ENCODE data around the gene TENM3. TPM values are rescaled to one million over a fixed set of nuclear protein-coding genes. Genes with fewer than 3 reads are reported as not detected.
"Not testable (repeated sequence)": the region's sequence is repeated elsewhere in the genome, so short reads cannot be mapped to it uniquely, and the experiment has no call there.

The TENM3 gene
- polyA plus RNA-seq, 2 donors, result 0.20 to 0.39 TPM

- Histone ChIP-seq H3K36me3 (ENCODE audit: control insufficient read depth in 2 of 2, insufficient read depth in 2 of 2, low read length in 1 of 2) (no peaks in the 10 kb centered on the region), H3K9me3 (ENCODE audit: control insufficient read depth in 2 of 2, insufficient read depth in 1 of 2, low read depth in 1 of 2, low read length in 1 of 2) (peaks cover 0 to 2% of the 10 kb centered on the region in 2 donors), H3K27me3 (ENCODE audit: control insufficient read depth in 1 of 2, insufficient read depth in 2 of 2, low read length in 2 of 2) (no peaks in the 10 kb centered on the region), H3K4me1 (ENCODE audit: control insufficient read depth in 2 of 2, insufficient read depth in 2 of 2, low read length in 1 of 2) (no peaks in the 10 kb centered on the region), H3K27ac (ENCODE audit: low read depth in 2 of 2, low read length in 1 of 2) (no peak overlapping the region), H3K4me3 (ENCODE audit: low read depth in 1 of 2, low read length in 2 of 2) (no peak overlapping the region)
- 64 to 84% methylated on average over 2 of the region's 2 CpGs for WGBS, 2 donors
Measured at GRCh38 chr4:182385897-182386296, 142.7 kb downstream of the TENM3 start.

- not testable (repeated sequence) for H3K4me3 ChIP-seq (ENCODE audit: low read depth in 1 of 2, low read length in 2 of 2); H3K27ac ChIP-seq (ENCODE audit: low read depth in 2 of 2, low read length in 1 of 2); H3K36me3 ChIP-seq (ENCODE audit: control insufficient read depth in 2 of 2, insufficient read depth in 2 of 2, low read length in 1 of 2); H3K27me3 ChIP-seq (ENCODE audit: control insufficient read depth in 1 of 2, insufficient read depth in 2 of 2, low read length in 2 of 2); H3K9me3 ChIP-seq (ENCODE audit: control insufficient read depth in 2 of 2, insufficient read depth in 1 of 2, low read depth in 1 of 2, low read length in 1 of 2); H3K4me1 ChIP-seq (ENCODE audit: control insufficient read depth in 2 of 2, insufficient read depth in 2 of 2, low read length in 1 of 2)
- WGBS, 2 donors, result 98 to 99% methylated on average over 15 to 35 of the region's 35 CpGs
Measured at GRCh38 chr4:182386576-182386975, 143.4 kb downstream of the TENM3 start.

GRCh38 chr4:182391111-182391684 is 148.0 kb downstream of the TENM3 start:
- H3K27ac ChIP-seq (ENCODE audit: low read depth in 2 of 2, low read length in 1 of 2), result no peak overlapping the region
- H3K9me3 ChIP-seq (ENCODE audit: control insufficient read depth in 2 of 2, insufficient read depth in 1 of 2, low read depth in 1 of 2, low read length in 1 of 2), result no peaks in the 10 kb centered on the region
- no peaks in the 10 kb centered on the region for H3K27me3 ChIP-seq (ENCODE audit: control insufficient read depth in 1 of 2, insufficient read depth in 2 of 2, low read length in 2 of 2)
- WGBS, 2 donors, result 88% methylated on average over 9 of the region's 9 CpGs
- no peaks in the 10 kb centered on the region for H3K36me3 ChIP-seq (ENCODE audit: control insufficient read depth in 2 of 2, insufficient read depth in 2 of 2, low read length in 1 of 2)
- no peak overlapping the region for H3K4me3 ChIP-seq (ENCODE audit: low read depth in 1 of 2, low read length in 2 of 2)
- H3K4me1 ChIP-seq (ENCODE audit: control insufficient read depth in 2 of 2, insufficient read depth in 2 of 2, low read length in 1 of 2), result peaks cover 0 to 2% of the 10 kb centered on the region in 2 donors

GRCh38 chr4:182394181-182394580 is 151.0 kb downstream of the TENM3 start:
- no peaks in the 10 kb centered on the region for H3K9me3 ChIP-seq (ENCODE audit: control insufficient read depth in 2 of 2, insufficient read depth in 1 of 2, low read depth in 1 of 2, low read length in 1 of 2)
- 85 to 92% methylated on average over 3 of the region's 3 CpGs for WGBS, 2 donors

GRCh38 chr4:182400081-182400480 is 156.9 kb downstream of the TENM3 start:
- Histone ChIP-seq H3K9me3 (ENCODE audit: control insufficient read depth in 2 of 2, insufficient read depth in 1 of 2, low read depth in 1 of 2, low read length in 1 of 2) (no peaks in the 10 kb centered on the region), H3K36me3 (ENCODE audit: control insufficient read depth in 2 of 2, insufficient read depth in 2 of 2, low read length in 1 of 2) (no peaks in the 10 kb centered on the region), H3K27ac (ENCODE audit: low read depth in 2 of 2, low read length in 1 of 2) (no peak overlapping the region), H3K4me1 (ENCODE audit: control insufficient read depth in 2 of 2, insufficient read depth in 2 of 2, low read length in 1 of 2) (no peaks in the 10 kb centered on the region), H3K4me3 (ENCODE audit: low read depth in 1 of 2, low read length in 2 of 2) (no peak overlapping the region), H3K27me3 (ENCODE audit: control insufficient read depth in 1 of 2, insufficient read depth in 2 of 2, low read length in 2 of 2) (no peaks in the 10 kb centered on the region)
- WGBS, 2 donors, result 73 to 82% methylated on average over 1 of the region's 1 CpG

More at GRCh38 chr4:182394181-182394580, 151.0 kb downstream of the TENM3 start:
- Histone ChIP-seq H3K36me3 (ENCODE audit: control insufficient read depth in 2 of 2, insufficient read depth in 2 of 2, low read length in 1 of 2) (no peaks in the 10 kb centered on the region), H3K4me3 (ENCODE audit: low read depth in 1 of 2, low read length in 2 of 2) (no peak overlapping the region), H3K4me1 (ENCODE audit: control insufficient read depth in 2 of 2, insufficient read depth in 2 of 2, low read length in 1 of 2) (peaks cover 0 to 2% of the 10 kb centered on the region in 2 donors), H3K27me3 (ENCODE audit: control insufficient read depth in 1 of 2, insufficient read depth in 2 of 2, low read length in 2 of 2) (no peaks in the 10 kb centered on the region), H3K27ac (ENCODE audit: low read depth in 2 of 2, low read length in 1 of 2) (no peak overlapping the region)

- Histone ChIP-seq H3K9me3 (ENCODE audit: control insufficient read depth in 2 of 2, insufficient read depth in 1 of 2, low read depth in 1 of 2, low read length in 1 of 2) (no peaks in the 10 kb centered on the region), H3K4me1 (ENCODE audit: control insufficient read depth in 2 of 2, insufficient read depth in 2 of 2, low read length in 1 of 2) (no peaks in the 10 kb centered on the region), H3K4me3 (ENCODE audit: low read depth in 1 of 2, low read length in 2 of 2) (no peak overlapping the region), H3K36me3 (ENCODE audit: control insufficient read depth in 2 of 2, insufficient read depth in 2 of 2, low read length in 1 of 2) (no peaks in the 10 kb centered on the region), H3K27ac (ENCODE audit: low read depth in 2 of 2, low read length in 1 of 2) (no peak overlapping the region), H3K27me3 (ENCODE audit: control insufficient read depth in 1 of 2, insufficient read depth in 2 of 2, low read length in 2 of 2) (no peaks in the 10 kb centered on the region)
- 89% methylated on average over 7 of the region's 7 CpGs for WGBS, 2 donors
Measured at GRCh38 chr4:182400790-182401189, 157.6 kb downstream of the TENM3 start.

GRCh38 chr4:182404376-182404775 is 161.2 kb downstream of the TENM3 start:
- Histone ChIP-seq H3K36me3 (ENCODE audit: control insufficient read depth in 2 of 2, insufficient read depth in 2 of 2, low read length in 1 of 2) (no peaks in the 10 kb centered on the region), H3K27ac (ENCODE audit: low read depth in 2 of 2, low read length in 1 of 2) (no peak overlapping the region), H3K9me3 (ENCODE audit: control insufficient read depth in 2 of 2, insufficient read depth in 1 of 2, low read depth in 1 of 2, low read length in 1 of 2) (no peaks in the 10 kb centered on the region), H3K27me3 (ENCODE audit: control insufficient read depth in 1 of 2, insufficient read depth in 2 of 2, low read length in 2 of 2) (no peaks in the 10 kb centered on the region), H3K4me3 (ENCODE audit: low read depth in 1 of 2, low read length in 2 of 2) (no peak overlapping the region), H3K4me1 (ENCODE audit: control insufficient read depth in 2 of 2, insufficient read depth in 2 of 2, low read length in 1 of 2) (no peaks in the 10 kb centered on the region)
- 79 to 84% methylated on average over 7 of the region's 7 CpGs for WGBS, 2 donors

- Histone ChIP-seq H3K36me3 (ENCODE audit: control insufficient read depth in 2 of 2, insufficient read depth in 2 of 2, low read length in 1 of 2) (no peaks in the 10 kb centered on the region), H3K27ac (ENCODE audit: low read depth in 2 of 2, low read length in 1 of 2) (no peak overlapping the region), H3K4me3 (ENCODE audit: low read depth in 1 of 2, low read length in 2 of 2) (no peak overlapping the region), H3K4me1 (ENCODE audit: control insufficient read depth in 2 of 2, insufficient read depth in 2 of 2, low read length in 1 of 2) (no peaks in the 10 kb centered on the region), H3K9me3 (ENCODE audit: control insufficient read depth in 2 of 2, insufficient read depth in 1 of 2, low read depth in 1 of 2, low read length in 1 of 2) (no peaks in the 10 kb centered on the region), H3K27me3 (ENCODE audit: control insufficient read depth in 1 of 2, insufficient read depth in 2 of 2, low read length in 2 of 2) (no peaks in the 10 kb centered on the region)
- 83 to 91% methylated on average over 11 of the region's 11 CpGs for WGBS, 2 donors
Measured at GRCh38 chr4:182405087-182405486, 161.9 kb downstream of the TENM3 start.

- H3K4me1 ChIP-seq (ENCODE audit: control insufficient read depth in 2 of 2, insufficient read depth in 2 of 2, low read length in 1 of 2), result no peaks in the 10 kb centered on the region
- H3K27me3 ChIP-seq (ENCODE audit: control insufficient read depth in 1 of 2, insufficient read depth in 2 of 2, low read length in 2 of 2), result no peaks in the 10 kb centered on the region
- H3K4me3 ChIP-seq (ENCODE audit: low read depth in 1 of 2, low read length in 2 of 2), result no peak overlapping the region
- no peaks in the 10 kb centered on the region for H3K36me3 ChIP-seq (ENCODE audit: control insufficient read depth in 2 of 2, insufficient read depth in 2 of 2, low read length in 1 of 2)
- WGBS, 2 donors, result 40 to 63% methylated on average over 5 of the region's 5 CpGs
- no peak overlapping the region for H3K27ac ChIP-seq (ENCODE audit: low read depth in 2 of 2, low read length in 1 of 2)
- H3K9me3 ChIP-seq (ENCODE audit: control insufficient read depth in 2 of 2, insufficient read depth in 1 of 2, low read depth in 1 of 2, low read length in 1 of 2), result peaks cover 0 to 4% of the 10 kb centered on the region in 2 donors
Measured at GRCh38 chr4:182409271-182409670, 166.1 kb downstream of the TENM3 start.

- 89 to 92% methylated on average over 3 of the region's 3 CpGs for WGBS, 2 donors
- Histone ChIP-seq H3K4me3 (ENCODE audit: low read depth in 1 of 2, low read length in 2 of 2) (no peak overlapping the region), H3K36me3 (ENCODE audit: control insufficient read depth in 2 of 2, insufficient read depth in 2 of 2, low read length in 1 of 2) (no peaks in the 10 kb centered on the region), H3K9me3 (ENCODE audit: control insufficient read depth in 2 of 2, insufficient read depth in 1 of 2, low read depth in 1 of 2, low read length in 1 of 2) (peaks cover 0 to 4% of the 10 kb centered on the region in 2 donors), H3K27ac (ENCODE audit: low read depth in 2 of 2, low read length in 1 of 2) (no peak overlapping the region), H3K4me1 (ENCODE audit: control insufficient read depth in 2 of 2, insufficient read depth in 2 of 2, low read length in 1 of 2) (no peaks in the 10 kb centered on the region), H3K27me3 (ENCODE audit: control insufficient read depth in 1 of 2, insufficient read depth in 2 of 2, low read length in 2 of 2) (no peaks in the 10 kb centered on the region)
Measured at GRCh38 chr4:182411391-182411790, 168.2 kb downstream of the TENM3 start.
